ENCODE measurements around the gene KRT73. TPM values are rescaled to one million over a fixed set of nuclear protein-coding genes. Genes with fewer than 3 reads are reported as not detected.

KRT73 gene
- total RNA-seq, 1 experiment from 2014 or later, result not detected

- Histone ChIP-seq H2BK20ac (ENCODE audit: low read depth, low read length, poor library complexity, severe bottlenecking) (no peak overlapping the region), H3K18ac (ENCODE audit: insufficient read length, low read depth, low read length) (no peak overlapping the region), H2AK5ac (ENCODE audit: insufficient read length, low read length) (no peak overlapping the region), H2BK120ac (ENCODE audit: low read depth, low read length, poor library complexity, severe bottlenecking) (no peak overlapping the region), H4K20me1 (ENCODE audit: control insufficient read depth, insufficient read depth, insufficient read length) (no peaks in the 10 kb centered on the region), H3K9me3 (ENCODE audit: control insufficient read depth, low read depth, low read length) (no peaks in the 10 kb centered on the region), H3K27ac (ENCODE audit: insufficient read length, low read depth, low read length) (no peak overlapping the region), H2BK5ac (ENCODE audit: insufficient read length, low read length) (no peak overlapping the region), H2AFZ (ENCODE audit: low read length) (no peak overlapping the region), H3K27me3 (ENCODE audit: insufficient read depth, low read length) (no peaks in the 10 kb centered on the region), H3K79me2 (ENCODE audit: insufficient read depth, low read length) (no peaks in the 10 kb centered on the region), H3K23ac (ENCODE audit: insufficient read length, low read depth, low read length) (no peak overlapping the region), H3K14ac (ENCODE audit: insufficient read depth, low read length) (no peak overlapping the region), H3K56ac (ENCODE audit: insufficient read length, low read depth, low read length) (no peak overlapping the region), H3K4me2 (ENCODE audit: insufficient read depth, insufficient read length, low read length) (no peak overlapping the region), H4K5ac (ENCODE audit: insufficient read length, low read depth, low read length) (no peak overlapping the region), H3K79me1 (ENCODE audit: insufficient read depth, low read depth, low read length, poor library complexity, severe bottlenecking) (no peaks in the 10 kb centered on the region), H3T11ph (ENCODE audit: low read length) (no peak overlapping the region), H3K23me2 (ENCODE audit: insufficient read length, low read depth, low read length, poor library complexity, severe bottlenecking) (no peaks in the 10 kb centered on the region), H4K8ac (replicated peaks; ENCODE audit: insufficient read length, low read depth, low read length) (no peak overlapping the region), H3K4me1 (ENCODE audit: insufficient read depth, low read length) (no peaks in the 10 kb centered on the region), H3K9ac (ENCODE audit: extremely low read depth, insufficient read length, low read length) (no peak overlapping the region), H3K4ac (ENCODE audit: low read depth, low read length) (no peak overlapping the region), H2BK12ac (ENCODE audit: insufficient read length, low read depth, low read length) (no peak overlapping the region), H2BK15ac (ENCODE audit: low read depth, low read length) (no peak overlapping the region), H4K91ac (ENCODE audit: insufficient read length, low read depth, low read length) (no peak overlapping the region)
- Mint-ChIP-seq H3K4me1 (peaks cover 4 to 5% of the 10 kb centered on the region in 2 experiments), H3K27me3 (ENCODE audit: low read depth) (peaks cover 13% of the 10 kb centered on the region; the same call in 1 of the 2 replicates), H3K27ac (no peak overlapping the region), H3K4me3 (no peak overlapping the region), H3K36me3 (ENCODE audit: insufficient read depth in 1 of 3, low read depth in 3 of 3) (no peaks in the 10 kb centered on the region), H3K9me3 (no peaks in the 10 kb centered on the region)
- DNase-seq, result peak; percentile 12
- TF ChIP-seq CTCF (conservative IDR thresholded peaks at IDR 0.05), result no peak
- no CpG with 5 or more reads among the region's 4 CpGs for WGBS (ENCODE audit: extremely low coverage, insufficient read length, low lambda C conversion rate)
These were observed 9.8 kb upstream of the KRT73 start for GRCh38 chr12:52628111-52628507.
